Effector memory CD8-positive, alpha-beta T cell (primary cell): ENCODE results near the gene TRAF3IP1.

ENCODE experiments used
- ATAC-seq: fragments of 150-1000 bp; cut with Tn5 transposase; replicated peaks from 2 replicates; pipeline ENCODE4 v1.10.0; 2021; ENCODE audit warnings: mild to moderate bottlenecking, moderate library complexity
- DNase-seq, 3 experiments: peaks; one replicate each; pipeline ENCODE4 v3.0.0; 2021
- H3K27ac Mint-ChIP-seq, 2 donors: one replicate each; pipeline ENCODE4 v1.8.0; 2022; ENCODE audit warnings: mild to moderate bottlenecking in 2 of 2, mixed read lengths in 2 of 2, moderate library complexity in 2 of 2
- H3K27me3 Mint-ChIP-seq, 2 donors: one replicate each; pipeline ENCODE4 v1.8.0; 2022; ENCODE audit warnings: mixed read lengths in 2 of 2
- H3K36me3 Mint-ChIP-seq: one replicate; pipeline ENCODE4 v1.8.0; 2022; ENCODE audit warnings: mild to moderate bottlenecking, moderate library complexity, mixed read lengths; ENCODE audit not compliant: insufficient read depth
- H3K4me1 Mint-ChIP-seq, 2 donors: one replicate each; pipeline ENCODE4 v1.8.0; 2022; ENCODE audit warnings: low read depth in 2 of 2, mixed read lengths in 2 of 2
- H3K4me3 Mint-ChIP-seq, 2 donors: one replicate each; pipeline ENCODE4 v1.8.0; 2022; ENCODE audit warnings: mild to moderate bottlenecking in 2 of 2, mixed read lengths in 2 of 2, moderate library complexity in 2 of 2
- H3K9me3 Mint-ChIP-seq, 2 donors: one replicate each; pipeline ENCODE4 v1.8.0; 2022; ENCODE audit warnings: mixed read lengths in 2 of 2

TRAF3IP1 gene

GRCh38 chr2:238379096-238379810 is 58.9 kb downstream of the TRAF3IP1 start:
- Mint-ChIP-seq H3K36me3 (peaks cover 4% of the 10 kb centered on the region), H3K4me1 (peaks cover 19 to 21% of the 10 kb centered on the region in 2 donors), H3K27me3 (no peaks in the 10 kb centered on the region), H3K4me3 (peak overlapping the region; percentile 21 to 62), H3K27ac (peak overlapping the region; percentile 16 to 91), H3K9me3 (no peaks in the 10 kb centered on the region)
- ATAC-seq = peak; percentile 81
- DNase-seq = peak in 1 of 3 experiments; percentile 17

GRCh38 chr2:238380336-238380735 is 60.0 kb downstream of the TRAF3IP1 start:
- DNase-seq (no peak), ATAC-seq (no peak)
- no peak overlapping the region for H3K27ac Mint-ChIP-seq
- no peaks in the 10 kb centered on the region for H3K9me3 Mint-ChIP-seq
- H3K36me3 Mint-ChIP-seq = peaks cover 4% of the 10 kb centered on the region
- no peaks in the 10 kb centered on the region for H3K27me3 Mint-ChIP-seq
- peaks cover 19 to 20% of the 10 kb centered on the region in 2 donors for H3K4me1 Mint-ChIP-seq
- H3K4me3 Mint-ChIP-seq = no peak overlapping the region

DNA sequence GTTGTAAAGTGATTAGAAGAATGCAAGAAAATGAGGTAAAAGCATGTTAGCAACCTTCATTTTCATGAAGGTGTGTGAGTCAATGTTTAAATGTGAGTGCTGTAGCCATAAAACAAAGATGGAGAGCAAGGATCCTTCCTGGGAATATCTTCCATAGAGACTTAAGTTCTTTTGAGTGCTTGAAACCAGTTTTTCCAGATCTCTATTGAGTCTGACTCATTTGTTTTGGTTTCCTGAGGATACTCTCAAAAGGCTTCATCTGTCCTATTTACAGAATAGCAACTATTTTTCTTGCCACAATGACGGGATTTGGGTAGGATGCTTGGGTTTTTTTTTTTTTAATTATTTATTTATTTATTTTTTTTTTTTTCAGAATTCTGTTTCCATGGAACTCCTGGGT is 60.5 kb downstream of the TRAF3IP1 start:
- H3K27ac Mint-ChIP-seq = no peak overlapping the region
- ATAC-seq (no peak), DNase-seq (no peak)
- peaks cover 4% of the 10 kb centered on the region for H3K36me3 Mint-ChIP-seq
- H3K27me3 Mint-ChIP-seq = no peaks in the 10 kb centered on the region
- no peaks in the 10 kb centered on the region for H3K9me3 Mint-ChIP-seq
- peaks cover 19% of the 10 kb centered on the region in 2 donors for H3K4me1 Mint-ChIP-seq
- H3K4me3 Mint-ChIP-seq = no peak overlapping the region

DNA sequence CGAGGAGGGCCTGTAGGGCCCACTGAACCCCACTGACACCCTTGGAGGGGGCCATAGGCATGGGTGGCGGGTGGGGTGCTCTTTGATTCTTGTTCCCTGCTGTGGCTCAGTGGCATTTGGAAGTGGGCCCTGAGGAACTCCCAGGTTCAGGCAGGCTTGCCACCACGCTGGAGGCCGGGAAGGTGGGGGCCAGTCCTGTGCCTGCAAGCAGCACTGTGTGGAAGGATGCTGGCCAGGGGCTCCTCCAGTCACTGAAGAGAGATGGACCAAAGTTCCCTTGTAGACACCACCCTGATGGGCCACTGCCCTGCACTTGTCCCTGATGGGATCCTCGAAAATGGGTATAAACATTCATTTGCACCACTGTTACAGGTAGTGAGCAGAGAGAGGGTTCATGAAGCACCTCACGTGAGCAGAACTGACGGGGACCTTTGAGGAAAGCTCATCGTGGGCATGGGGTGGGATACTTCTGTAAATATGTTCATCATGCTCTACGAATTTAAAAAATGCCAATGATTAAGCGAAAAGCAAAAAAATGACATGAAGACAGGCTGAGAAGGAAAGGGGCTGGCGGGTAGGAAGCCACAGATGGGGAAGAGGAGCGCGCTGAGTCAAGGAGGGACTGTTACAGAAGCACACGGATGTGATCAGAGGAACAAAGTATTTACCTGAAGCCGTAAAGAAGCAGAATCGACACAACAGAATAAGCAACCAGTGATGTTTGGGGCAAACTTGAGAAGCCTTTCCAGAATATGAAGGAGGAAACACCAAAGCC is 61.2 kb downstream of the TRAF3IP1 start:
- peaks cover 4% of the 10 kb centered on the region for H3K36me3 Mint-ChIP-seq
- ATAC-seq (no peak), DNase-seq (no peak)
- no peaks in the 10 kb centered on the region for H3K9me3 Mint-ChIP-seq
- no peak overlapping the region for H3K4me3 Mint-ChIP-seq
- H3K4me1 Mint-ChIP-seq = peaks cover 19% of the 10 kb centered on the region in 2 donors
- no peak overlapping the region for H3K27ac Mint-ChIP-seq
- H3K27me3 Mint-ChIP-seq = no peaks in the 10 kb centered on the region

GRCh38 chr2:238382381-238382781 is 62.1 kb downstream of the TRAF3IP1 start:
- Mint-ChIP-seq H3K27me3 (no peaks in the 10 kb centered on the region), H3K9me3 (no peaks in the 10 kb centered on the region), H3K4me1 (peaks cover 12 to 15% of the 10 kb centered on the region in 2 donors), H3K36me3 (peaks cover 4% of the 10 kb centered on the region), H3K4me3 (no peak overlapping the region), H3K27ac (no peak overlapping the region)
- ATAC-seq (no peak), DNase-seq (no peak)

DNA sequence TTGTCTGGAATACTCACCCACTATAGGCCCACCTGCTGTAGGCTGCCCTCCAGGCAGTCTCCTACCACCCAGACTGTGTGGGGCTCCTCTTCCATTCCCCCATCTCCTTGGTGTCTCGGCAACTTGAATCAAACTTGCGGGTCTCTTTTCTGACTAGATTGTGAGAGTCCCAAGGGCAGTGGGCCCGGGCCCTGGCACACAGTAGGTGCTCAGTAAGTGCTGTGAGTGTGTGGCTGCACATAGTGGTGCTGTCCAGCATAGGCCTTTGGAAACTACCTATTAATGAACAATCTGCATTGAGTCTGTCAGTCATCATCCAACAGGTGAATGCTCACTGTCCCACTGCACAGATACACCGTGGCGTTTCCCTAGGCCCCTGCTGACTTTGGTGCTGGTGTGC is 62.8 kb downstream of the TRAF3IP1 start:
- Mint-ChIP-seq H3K4me1 (peaks cover 15% of the 10 kb centered on the region in 2 donors), H3K36me3 (peaks cover 4% of the 10 kb centered on the region), H3K27ac (peak overlapping the region in 1 of 2 donors; percentile 33), H3K27me3 (no peaks in the 10 kb centered on the region), H3K9me3 (no peaks in the 10 kb centered on the region), H3K4me3 (no peak overlapping the region)
- ATAC-seq = no peak
- DNase-seq = no peak

DNA sequence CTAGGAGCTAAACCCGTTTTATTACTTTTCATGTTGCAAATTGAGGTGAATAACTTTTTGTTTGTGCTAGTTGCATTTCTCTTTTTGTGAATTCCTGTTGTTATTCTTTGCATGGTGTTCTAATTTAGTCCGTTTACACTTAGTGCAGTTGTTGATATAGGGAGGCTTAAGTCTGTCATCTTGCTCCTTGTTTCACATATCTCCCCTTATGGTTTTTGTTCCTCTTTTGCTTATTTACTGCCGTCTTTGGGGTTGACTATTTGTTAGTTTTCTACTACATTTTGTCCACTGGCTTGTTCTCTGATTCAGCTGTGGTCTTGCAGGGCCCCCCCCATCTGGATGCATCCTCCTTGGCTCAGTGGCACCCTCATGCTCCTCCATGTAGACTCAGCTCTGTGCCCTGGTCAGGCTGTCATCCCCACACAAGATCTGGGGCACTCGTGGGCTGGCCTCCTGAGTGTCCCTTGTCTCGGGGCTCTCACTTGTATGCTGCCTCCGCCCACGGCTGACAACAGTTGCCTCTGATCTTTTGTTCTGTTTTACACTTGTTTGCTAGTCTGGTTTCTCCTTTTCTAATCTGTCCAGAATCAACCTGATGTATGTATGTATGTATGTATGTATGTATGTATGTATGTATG is 63.5 kb downstream of the TRAF3IP1 start:
- Mint-ChIP-seq H3K4me3 (no peak overlapping the region), H3K27ac (peak overlapping the region in 1 of 2 donors; percentile 64), H3K27me3 (no peaks in the 10 kb centered on the region), H3K4me1 (peaks cover 14 to 15% of the 10 kb centered on the region in 2 donors), H3K36me3 (peaks cover 4% of the 10 kb centered on the region), H3K9me3 (no peaks in the 10 kb centered on the region)
- ATAC-seq (no peak), DNase-seq (no peak)

GRCh38 chr2:238387332-238387731 is 67.0 kb downstream of the TRAF3IP1 start:
- H3K27ac Mint-ChIP-seq = peak overlapping the region; percentile 10 to 41
- H3K36me3 Mint-ChIP-seq = no peaks in the 10 kb centered on the region
- DNase-seq = no peak
- peaks cover 4 to 7% of the 10 kb centered on the region in 2 donors for H3K4me1 Mint-ChIP-seq
- no peaks in the 10 kb centered on the region for H3K9me3 Mint-ChIP-seq
- H3K4me3 Mint-ChIP-seq = no peak overlapping the region
- H3K27me3 Mint-ChIP-seq = no peaks in the 10 kb centered on the region
- no peak for ATAC-seq

DNA sequence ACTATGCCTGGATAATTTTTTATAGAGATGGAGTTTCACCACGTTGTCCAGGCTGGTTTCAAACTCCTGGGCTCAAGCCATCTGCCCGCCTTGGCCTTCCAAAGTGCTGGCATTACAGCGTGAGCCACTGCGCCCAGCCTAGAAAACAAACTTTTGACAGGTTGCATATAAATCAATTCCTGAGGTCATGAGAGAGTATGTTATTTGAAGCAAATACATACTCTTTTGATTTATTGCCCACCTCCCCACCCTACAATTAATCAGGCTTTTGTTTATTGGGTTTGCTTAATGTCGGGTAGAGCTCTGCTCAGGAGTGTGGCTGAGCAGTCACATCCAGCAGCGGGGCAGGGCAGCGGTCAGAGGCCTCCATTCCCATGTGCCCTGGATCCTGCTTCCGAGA is 68.5 kb downstream of the TRAF3IP1 start:
- H3K27ac Mint-ChIP-seq = no peak overlapping the region
- H3K36me3 Mint-ChIP-seq = no peaks in the 10 kb centered on the region
- no peak overlapping the region for H3K4me3 Mint-ChIP-seq
- H3K4me1 Mint-ChIP-seq = peaks cover 4 to 7% of the 10 kb centered on the region in 2 donors
- H3K9me3 Mint-ChIP-seq = no peaks in the 10 kb centered on the region
- DNase-seq (no peak), ATAC-seq (no peak)
- no peaks in the 10 kb centered on the region for H3K27me3 Mint-ChIP-seq

- Mint-ChIP-seq H3K27me3 (no peaks in the 10 kb centered on the region), H3K27ac (no peak overlapping the region)
Measured at GRCh38 chr2:238389988-238390589, 69.8 kb downstream of the TRAF3IP1 start.

GRCh38 chr2:238391042-238391689 is 70.8 kb downstream of the TRAF3IP1 start:
- Mint-ChIP-seq H3K4me3 (no peak overlapping the region), H3K36me3 (no peaks in the 10 kb centered on the region), H3K9me3 (no peaks in the 10 kb centered on the region), H3K27me3 (no peaks in the 10 kb centered on the region), H3K4me1 (peaks cover 4 to 7% of the 10 kb centered on the region in 2 donors), H3K27ac (no peak overlapping the region)
- no peak for ATAC-seq
- DNase-seq = no peak

More at GRCh38 chr2:238389988-238390589, 69.8 kb downstream of the TRAF3IP1 start:
- Mint-ChIP-seq H3K9me3 (no peaks in the 10 kb centered on the region), H3K4me3 (no peak overlapping the region), H3K36me3 (no peaks in the 10 kb centered on the region), H3K4me1 (peaks cover 4 to 7% of the 10 kb centered on the region in 2 donors)
- no peak for ATAC-seq
- no peak for DNase-seq

GRCh38 chr2:238396663-238397062 is 76.3 kb downstream of the TRAF3IP1 start:
- H3K4me1 Mint-ChIP-seq = no peaks in the 10 kb centered on the region
- DNase-seq (no peak), ATAC-seq (no peak)
- no peaks in the 10 kb centered on the region for H3K36me3 Mint-ChIP-seq
- no peaks in the 10 kb centered on the region for H3K9me3 Mint-ChIP-seq
- H3K27me3 Mint-ChIP-seq = no peaks in the 10 kb centered on the region
- peak overlapping the region in 1 of 2 donors; percentile 26 for H3K27ac Mint-ChIP-seq
- H3K4me3 Mint-ChIP-seq = no peak overlapping the region

DNA sequence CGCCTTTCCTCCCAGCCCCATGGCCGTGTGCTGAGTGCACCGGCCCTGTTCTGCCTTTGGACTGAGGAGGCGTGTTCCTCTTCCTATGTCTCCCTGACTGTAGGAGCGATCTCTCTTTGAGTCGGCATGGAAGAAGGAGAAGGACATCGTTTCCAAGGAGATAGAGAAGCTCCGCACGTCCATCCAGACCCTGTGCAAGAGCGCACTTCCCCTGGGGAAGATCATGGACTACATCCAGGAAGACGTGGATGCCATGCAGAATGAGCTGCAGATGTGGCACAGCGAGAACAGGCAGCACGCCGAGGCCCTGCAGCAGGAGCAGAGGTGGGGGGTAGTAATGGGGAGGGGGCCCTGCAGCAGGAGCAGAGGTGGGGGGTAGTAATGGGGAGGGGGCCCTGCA is 77.0 kb downstream of the TRAF3IP1 start:
- no peaks in the 10 kb centered on the region for H3K27me3 Mint-ChIP-seq
- H3K9me3 Mint-ChIP-seq = no peaks in the 10 kb centered on the region
- DNase-seq (no peak), ATAC-seq (no peak)
- no peaks in the 10 kb centered on the region for H3K4me1 Mint-ChIP-seq
- H3K27ac Mint-ChIP-seq = peak overlapping the region in 1 of 2 donors; percentile 26
- H3K4me3 Mint-ChIP-seq = no peak overlapping the region
- no peaks in the 10 kb centered on the region for H3K36me3 Mint-ChIP-seq
